GM20000 (cell line): ENCODE measurements around the gene ILK.

Experiments
- DNase-seq: peaks from one replicate; pipeline ENCODE4 v3.0.0; 2012; ENCODE audit warnings: low spot score
- CTCF ChIP-seq: IDR thresholded peaks from 2 replicates; pipeline ENCODE4 v1.5.1; 2012; ENCODE audit warnings: mild to moderate bottlenecking, control low read depth; ENCODE audit errors: extremely low read depth, missing control alignments

ILK gene

GRCh38 chr11:6559369-6559768 lies 44.2 kb upstream of the ILK start:
- no peak for DNase-seq
- no peak for TF ChIP-seq CTCF

GRCh38 chr11:6561288-6561687 lies 42.3 kb upstream of the ILK start:
- no peak for TF ChIP-seq CTCF
- DNase-seq, result no peak

GRCh38 chr11:6563121-6563619 lies 40.4 kb upstream of the ILK start:
- no peak for DNase-seq
- no peak for TF ChIP-seq CTCF

GRCh38 chr11:6563667-6564066 lies 39.9 kb upstream of the ILK start:
- TF ChIP-seq CTCF, result no peak
- DNase-seq, result no peak

GRCh38 chr11:6565325-6565724 lies 38.2 kb upstream of the ILK start:
- DNase-seq, result no peak
- no peak for TF ChIP-seq CTCF

GRCh38 chr11:6565988-6566703 lies 37.4 kb upstream of the ILK start:
- no peak for TF ChIP-seq CTCF
- DNase-seq, result no peak

GRCh38 chr11:6566704-6567370 lies 36.7 kb upstream of the ILK start:
- no peak for DNase-seq

More at GRCh38 chr11:6566704-6567370, 36.7 kb upstream of the ILK start:
- no peak for TF ChIP-seq CTCF
